Lower leg skin (tissue), 4 donors: ENCODE data around the gene NGLY1. TPM values are rescaled to one million over a fixed set of nuclear protein-coding genes. Genes with fewer than 3 reads are reported as not detected.

ENCODE experiments used
- DNase-seq, 2 donors: peaks; one replicate each; pipeline ENCODE4 v3.0.0-alpha.2; 2019; ENCODE audit warnings: low spot score in 2 of 2
- H3K4me3 ChIP-seq: fragments of 200-600 bp; sonication (generic); 2 replicates; pipeline ENCODE4 v1.5.1; 2017; ENCODE audit warnings: mild to moderate bottlenecking, low read depth; ENCODE audit not compliant: poor library complexity, severe bottlenecking
- CTCF ChIP-seq, 3 donors: fragments of 450-650 bp; IDR thresholded peaks; one replicate each; pipeline ENCODE4 v1.5.1; 2016; ENCODE audit warnings: antibody characterized with exemption in 3 of 3, mild to moderate bottlenecking in 3 of 3, moderate library complexity in 2 of 3
- POLR2A ChIP-seq, 2 donors: fragments of 450-650 bp; IDR thresholded peaks; one replicate each; pipeline ENCODE4 v1.6.1; 2016 to 2017; ENCODE audit warnings: antibody characterized with exemption in 2 of 2, mild to moderate bottlenecking in 1 of 2, moderate library complexity in 1 of 2
- WGBS, 2 donors: methylation state at CpG; one replicate each; pipeline ENCODE4 v1.1.5; 2018; 5-methylcytosine and 5-hydroxymethylcytosine counted together
- intact Hi-C: fragments of 100-400 bp; cut with DNase I; formaldehyde crosslinking; loops from one replicate; pipeline ENCODE4 v1.15.0; 2023; ENCODE audit warnings: low total_unique reads
- total RNA-seq, 4 donors: library from RNA; depleted of rRNA; stranded (reverse); fragments of >200 nt; gene quantifications; one replicate each; pipeline ENCODE4 v1.1.0, GENCODE V29; 2016

NGLY1 gene
- total RNA-seq, 4 donors from 2014 or later: 10.2 to 21.1 (median 17.0) TPM

- no peak for DNase-seq
- intact Hi-C loops: no loop called here
- WGBS, 2 donors: no CpG with 5 or more reads among the region's 2 CpGs
- no peak overlapping the region for H3K4me3 ChIP-seq
- TF ChIP-seq POLR2A (IDR thresholded peaks at IDR 0.05): no peak
- TF ChIP-seq CTCF (IDR thresholded peaks at IDR 0.05): no peak
Measured at GRCh38 chr3:25679166-25679565, 104.1 kb downstream of the NGLY1 start.

- no peak overlapping the region for H3K4me3 ChIP-seq
- intact Hi-C loops: no loop called here
- TF ChIP-seq CTCF (IDR thresholded peaks at IDR 0.05) (no peak), POLR2A (IDR thresholded peaks at IDR 0.05) (no peak)
- DNase-seq: no peak
Measured at GRCh38 chr3:25678581-25678980, 104.7 kb downstream of the NGLY1 start.

DNA sequence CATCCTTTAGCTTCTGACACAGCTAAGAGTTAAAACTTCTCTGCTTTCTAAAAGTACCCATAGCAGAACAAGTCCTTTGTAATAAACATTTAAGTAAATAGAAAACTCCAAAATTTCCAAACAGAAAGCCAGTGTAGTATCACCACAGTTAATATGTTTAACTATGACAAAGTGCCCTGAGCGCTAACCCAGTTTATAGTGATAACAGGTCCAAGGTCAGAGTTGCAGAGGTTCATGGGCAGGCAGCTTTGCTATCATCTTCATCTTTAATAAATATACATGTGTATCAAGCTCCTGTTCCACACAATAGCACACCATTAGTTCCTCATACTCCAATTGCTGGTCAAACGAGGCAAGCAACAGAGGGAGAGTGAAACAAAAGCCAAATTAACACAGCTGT is 106.1 kb downstream of the NGLY1 start:
- no peak overlapping the region for H3K4me3 ChIP-seq
- no peak for TF ChIP-seq POLR2A (IDR thresholded peaks at IDR 0.05)
- no peak for TF ChIP-seq CTCF (IDR thresholded peaks at IDR 0.05)
- WGBS, 2 donors: 81 to 94% methylated on average over 2 of the region's 2 CpGs
- intact Hi-C loops: no loop called here
- no peak for DNase-seq

- DNase-seq: no peak
- TF ChIP-seq CTCF (IDR thresholded peaks at IDR 0.05) (no peak), POLR2A (IDR thresholded peaks at IDR 0.05) (no peak)
- H3K4me3 ChIP-seq: no peak overlapping the region
- 83 to 89% methylated on average over 2 of the region's 2 CpGs for WGBS, 2 donors
- intact Hi-C loops: no loop called here
Measured at GRCh38 chr3:25674670-25675069, 108.6 kb downstream of the NGLY1 start.

- intact Hi-C loops: no loop called here
- TF ChIP-seq POLR2A (IDR thresholded peaks at IDR 0.05) (no peak), CTCF (IDR thresholded peaks at IDR 0.05) (no peak)
- no peak for DNase-seq
- 70 to 83% methylated on average over 7 to 8 of the region's 8 CpGs for WGBS, 2 donors
- no peak overlapping the region for H3K4me3 ChIP-seq
Measured at GRCh38 chr3:25673738-25674298, 109.4 kb downstream of the NGLY1 start.

Other genes starting within 250 kb of the NGLY1 start
- 10 to 100 TPM; 62.9 to 77.4 (median 65.4) TPM for gene TOP2B, start 118.5 kb downstream of the NGLY1 start, total RNA-seq
- 1 to 10 TPM; 7.0 to 9.1 (median 8.4) TPM for gene OXSM, start 6.6 kb upstream of the NGLY1 start, total RNA-seq